GM18517 (cell line): ENCODE measurements around the gene OR9Q2.
"Not testable (repeated sequence)": the region's sequence is repeated elsewhere in the genome, so short reads cannot be mapped to it uniquely, and the experiment has no call there.

ENCODE experiments used
- ATAC-seq: cut with Tn5 transposase; IDR thresholded peaks from one replicate; pipeline ENCODE4 v1.9.1; 2021; ENCODE audit warnings: mild to moderate bottlenecking, moderate library complexity; ENCODE audit not compliant: unreplicated experiment

OR9Q2 gene

GRCh38 chr11:58188770-58189169 lies at the start of gene OR9Q2:
Gene OR9Q2 (plus strand): TSS chr11:58189070. CDS start chr11:58190491, 1,421 bp downstream.
- ATAC-seq, result no peak

GRCh38 chr11:58142761-58143160 lies 46.1 kb upstream of the OR9Q2 start:
- no peak for ATAC-seq

- ATAC-seq, result no peak
Measured at GRCh38 chr11:58152781-58153180, 36.1 kb upstream of the OR9Q2 start.

- ATAC-seq, result no peak
Measured at GRCh38 chr11:58164389-58164788, 24.5 kb upstream of the OR9Q2 start.

- no peak for ATAC-seq
Measured at GRCh38 chr11:58164990-58165389, 23.9 kb upstream of the OR9Q2 start.

GRCh38 chr11:58165504-58166106 lies 23.3 kb upstream of the OR9Q2 start:
- ATAC-seq, result no peak

GRCh38 chr11:58177409-58178054 lies 11.3 kb upstream of the OR9Q2 start:
- ATAC-seq, result no peak

- no peak for ATAC-seq
Measured at GRCh38 chr11:58178444-58178843, 10.4 kb upstream of the OR9Q2 start.

GRCh38 chr11:58179648-58180047 lies 9.2 kb upstream of the OR9Q2 start:
- no peak for ATAC-seq

- ATAC-seq, result no peak
Measured at GRCh38 chr11:58186938-58187337, 1.9 kb upstream of the OR9Q2 start.

- ATAC-seq, result no peak
Measured at GRCh38 chr11:58192229-58192628, 3.4 kb downstream of the OR9Q2 start.

GRCh38 chr11:58193391-58193790 lies 4.5 kb downstream of the OR9Q2 start:
- no peak for ATAC-seq

- no peak for ATAC-seq
Measured at GRCh38 chr11:58195939-58196338, 7.1 kb downstream of the OR9Q2 start.

GRCh38 chr11:58199271-58199670 lies 10.4 kb downstream of the OR9Q2 start:
- ATAC-seq, result no peak

GRCh38 chr11:58204042-58204441 lies 15.2 kb downstream of the OR9Q2 start, which contains the start of gene OR1S2:
Gene OR1S2 (minus strand): TSS chr11:58204142. CDS start chr11:58204142, 0 bp downstream.
- no peak for ATAC-seq

GRCh38 chr11:58212420-58212819 lies 23.6 kb downstream of the OR9Q2 start, which contains the start of gene OR1S1:
Gene OR1S1 (plus strand): TSS chr11:58212720.
- not testable (repeated sequence) for ATAC-seq

GRCh38 chr11:58216476-58216875 lies 27.6 kb downstream of the OR9Q2 start:
- ATAC-seq, result no peak

- ATAC-seq, result no peak
Measured at GRCh38 chr11:58222721-58223120, 33.9 kb downstream of the OR9Q2 start.

- ATAC-seq, result no peak
Measured at GRCh38 chr11:58227956-58228615, 39.2 kb downstream of the OR9Q2 start.
